HEK293 (cell line): ENCODE results near the gene ETV6.
A peak's percentile ranks its signal among the peaks of the same experiment; 100 is the strongest.

Experiments used
- CTCF ChIA-PET: fragments of 350-600 bp; formaldehyde crosslinking; extraction: SDS; loops from one replicate; lab custom pipeline; 2021; ENCODE audit warnings: antibody characterized with exemption; lab: Yijun Ruan, JAX
- POLR2A ChIA-PET: fragments of 300-600 bp; formaldehyde crosslinking; extraction: SDS; loops from one replicate; lab custom pipeline; 2020; ENCODE audit warnings: antibody characterized with exemption, inconsistent platforms; lab: Yijun Ruan, JAX
- H3K27ac ChIP-seq: fragments of 200-500 bp; sonication (Bioruptor generic); 2 replicates; pipeline ENCODE4 v1.5.1; 2014; ENCODE audit warnings: low read depth, low read length, control low read depth, inconsistent platforms; ENCODE audit errors: extremely low read depth
- H3K36me3 ChIP-seq, 2 experiments: fragments of 200-500 bp in 1 of 2; sonication (Bioruptor generic) in 1 of 2; 1 replicate in 1 of 2; 2 replicates in 1 of 2; pipeline ENCODE4 v1.5.1; 2014 to 2017; ENCODE audit warnings: inconsistent platforms in 2 of 2, low read length in 2 of 2; ENCODE audit not compliant: control insufficient read depth in 2 of 2, insufficient read depth in 1 of 2
- H3K4me1 ChIP-seq: fragments of 200-500 bp; sonication (Bioruptor generic); 2 replicates; pipeline ENCODE4 v1.5.1; 2014; ENCODE audit warnings: mild to moderate bottlenecking, low read length, inconsistent platforms; ENCODE audit not compliant: control insufficient read depth, insufficient read depth
- H3K4me3 ChIP-seq: 2 replicates; pipeline ENCODE4 v1.5.1; 2011; ENCODE audit warnings: low read depth, mild to moderate bottlenecking, control low read depth, low read length, moderate library complexity
- H3K9me3 ChIP-seq: fragments of 200-500 bp; sonication (Bioruptor generic); 2 replicates; pipeline ENCODE4 v1.5.1; 2014; ENCODE audit warnings: low read depth, low read length, inconsistent platforms; ENCODE audit not compliant: control insufficient read depth, insufficient read depth
- GLIS1 ChIP-seq: fragments of 450-650 bp; formaldehyde crosslinking; IDR thresholded peaks from 2 replicates; pipeline ENCODE4 v1.5.1; 2016; ENCODE audit warnings: missing biosample characterization, missing genetic modification characterization
- HOXC10 ChIP-seq: sonication (generic); formaldehyde crosslinking; IDR thresholded peaks from 2 replicates; pipeline ENCODE4 v1.8.1; 2023; ENCODE audit warnings: mild to moderate bottlenecking, missing genetic modification reagents
- HOXD13 ChIP-seq: sonication (generic); formaldehyde crosslinking; IDR thresholded peaks from 2 replicates; pipeline ENCODE4 v1.8.0; 2022; ENCODE audit warnings: missing genetic modification reagents, borderline replicate concordance
- PATZ1 ChIP-seq: fragments of 450-650 bp; formaldehyde crosslinking; IDR thresholded peaks from 2 replicates; pipeline ENCODE4 v1.5.1; 2016; ENCODE audit warnings: missing biosample characterization, missing genetic modification characterization
- PRDM6 ChIP-seq: fragments of 450-650 bp; formaldehyde crosslinking; IDR thresholded peaks from 2 replicates; pipeline ENCODE4 v1.5.1; 2017; ENCODE audit warnings: missing biosample characterization, missing genetic modification characterization
- ZEB2 ChIP-seq: fragments of 450-650 bp; formaldehyde crosslinking; IDR thresholded peaks from 2 replicates; pipeline ENCODE4 v1.5.1; 2016; ENCODE audit warnings: missing biosample characterization, missing genetic modification characterization
- ZFP41 ChIP-seq: fragments of 450-650 bp; formaldehyde crosslinking; IDR thresholded peaks from 2 replicates; pipeline ENCODE4 v1.5.1; 2016; ENCODE audit warnings: missing biosample characterization, missing genetic modification characterization, borderline replicate concordance
- ZNF280D ChIP-seq: fragments of 450-650 bp; formaldehyde crosslinking; IDR thresholded peaks from 2 replicates; pipeline ENCODE4 v1.5.1; 2016; ENCODE audit warnings: missing biosample characterization, missing genetic modification characterization
- ZNF654 ChIP-seq: fragments of 450-650 bp; formaldehyde crosslinking; IDR thresholded peaks from 2 replicates; pipeline ENCODE4 v1.5.1; 2016; ENCODE audit warnings: low read depth, missing biosample characterization, missing genetic modification characterization
- ZNF768 ChIP-seq: fragments of 450-650 bp; formaldehyde crosslinking; IDR thresholded peaks from 2 replicates; pipeline ENCODE4 v1.5.1; 2018; ENCODE audit warnings: missing biosample characterization, mild to moderate bottlenecking, missing genetic modification characterization
- ZNF837 ChIP-seq: fragments of 450-650 bp; formaldehyde crosslinking; IDR thresholded peaks from 2 replicates; pipeline ENCODE4 v1.5.1; 2016; ENCODE audit warnings: missing biosample characterization, missing genetic modification characterization

Gene ETV6

GRCh38 chr12:11786638-11787365, 137.3 kb downstream of the ETV6 start:
- H3K4me3 ChIP-seq: no peak overlapping the region
- CTCF ChIA-PET: no interaction called here
- H3K27ac ChIP-seq: no peak overlapping the region
- no peaks in the 10 kb centered on the region for H3K9me3 ChIP-seq
- H3K36me3 ChIP-seq: no peaks in the 10 kb centered on the region
- no peaks in the 10 kb centered on the region for H3K4me1 ChIP-seq
- TF ChIP-seq ZNF654 (tag by site-specific recombination): no peak
- no peak for TF ChIP-seq ZFP41 (tag by site-specific recombination)
- no peak for TF ChIP-seq HOXC10
- POLR2A ChIA-PET: interaction anchor here (0.6 kb wide), 1 partner anchor 112 kb away, joined by 3 read pairs; no protein-coding TSS in a partner anchor

GRCh38 chr12:11787437-11787836, 138.0 kb downstream of the ETV6 start:
- Histone ChIP-seq H3K4me3 (no peak overlapping the region), H3K27ac (no peak overlapping the region), H3K4me1 (no peaks in the 10 kb centered on the region), H3K36me3 (no peaks in the 10 kb centered on the region), H3K9me3 (no peaks in the 10 kb centered on the region)
- ChIA-PET CTCF (no interaction called here), POLR2A (no interaction called here)
- TF ChIP-seq GLIS1 (tag by site-specific recombination) (no peak), ZNF768 (peak; percentile 52; the same call in 1 of the 2 replicates)

GRCh38 chr12:11787933-11788849, 138.7 kb downstream of the ETV6 start:
- no peak overlapping the region for H3K27ac ChIP-seq
- H3K36me3 ChIP-seq: no peaks in the 10 kb centered on the region
- H3K9me3 ChIP-seq: no peaks in the 10 kb centered on the region
- ChIA-PET POLR2A (no interaction called here), CTCF (no interaction called here)
- no peak overlapping the region for H3K4me3 ChIP-seq
- TF ChIP-seq PATZ1 (tag by site-specific recombination): no peak
- no peak for TF ChIP-seq ZNF280D
- TF ChIP-seq PRDM6 (tag by site-specific recombination): peak; percentile 24; the same call in 1 of the 2 replicates
- TF ChIP-seq HOXD13 (CRISPR knock-in tag): no peak
- no peak for TF ChIP-seq ZNF837 (tag by site-specific recombination)
- no peak for TF ChIP-seq ZEB2 (tag by site-specific recombination)
- H3K4me1 ChIP-seq: no peaks in the 10 kb centered on the region
